ENCODE measurements around the gene LRRC18.
A peak's percentile ranks its signal among the peaks of the same experiment; 100 is the strongest.

LRRC18 gene

DNA sequence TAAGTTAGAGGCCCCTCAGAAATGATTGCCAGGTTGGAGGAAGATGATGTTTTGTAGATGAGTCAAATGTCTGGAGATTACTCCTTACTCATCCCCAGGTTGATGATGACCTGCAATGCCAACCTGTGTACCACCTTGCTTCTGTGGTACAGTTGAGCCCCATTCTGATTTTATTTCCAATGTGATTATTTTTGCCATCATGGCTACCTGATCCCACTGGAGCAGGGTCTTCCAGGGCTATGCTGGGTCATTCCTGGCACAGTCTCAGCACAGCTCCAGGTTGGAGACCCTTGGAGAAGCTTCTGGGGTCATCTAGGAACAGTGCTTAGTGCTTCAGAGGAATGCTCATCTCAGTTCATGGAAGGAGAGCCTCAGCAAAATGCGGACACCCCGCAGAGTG, 34.3 kb downstream of the LRRC18 start:
- no peak for DNase-seq

DNA sequence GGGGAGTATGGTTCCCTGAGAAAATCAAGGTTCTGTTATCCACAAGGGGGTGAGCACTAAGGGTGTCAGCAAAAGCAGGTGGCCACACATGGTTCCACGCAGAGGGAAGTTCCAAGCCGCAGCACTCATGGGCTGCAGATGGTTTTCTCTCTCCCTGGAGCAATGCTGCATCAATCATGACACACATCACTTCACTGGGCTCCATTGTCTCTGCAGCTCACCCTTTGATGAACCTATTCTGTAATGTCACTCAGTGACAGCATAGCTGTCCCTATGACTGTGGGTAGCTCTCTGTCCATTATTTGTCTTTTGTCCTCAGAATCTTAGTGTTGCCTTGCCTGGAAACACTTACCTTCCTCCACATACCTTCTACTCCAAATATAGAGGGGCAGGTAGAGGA, 34.8 kb downstream of the LRRC18 start:
- DNase-seq = no peak

GRCh38 chr10:48903151-48903550, 36.5 kb downstream of the LRRC18 start:
- no peak for DNase-seq

DNA sequence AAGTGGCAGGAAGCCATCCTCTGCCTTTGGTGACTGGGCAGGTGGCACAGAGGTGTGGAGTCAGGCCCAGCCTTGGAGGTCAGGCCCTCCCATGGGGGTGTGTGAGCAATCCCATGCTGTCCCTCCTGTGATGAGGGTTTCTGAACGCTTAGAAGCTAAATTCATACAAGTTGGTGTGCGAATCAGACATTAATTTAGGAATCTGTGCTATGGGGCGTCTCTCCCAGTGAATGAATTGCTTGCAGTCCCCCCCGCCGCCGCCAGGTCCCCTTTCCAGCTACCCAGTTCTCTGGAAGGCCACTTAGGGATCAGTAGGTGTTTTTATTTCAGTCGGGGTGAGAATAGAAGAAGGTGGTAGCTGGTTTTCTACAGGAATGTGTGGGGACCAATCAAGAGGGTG, 37.5 kb downstream of the LRRC18 start:
- DNase-seq = no peak

DNA sequence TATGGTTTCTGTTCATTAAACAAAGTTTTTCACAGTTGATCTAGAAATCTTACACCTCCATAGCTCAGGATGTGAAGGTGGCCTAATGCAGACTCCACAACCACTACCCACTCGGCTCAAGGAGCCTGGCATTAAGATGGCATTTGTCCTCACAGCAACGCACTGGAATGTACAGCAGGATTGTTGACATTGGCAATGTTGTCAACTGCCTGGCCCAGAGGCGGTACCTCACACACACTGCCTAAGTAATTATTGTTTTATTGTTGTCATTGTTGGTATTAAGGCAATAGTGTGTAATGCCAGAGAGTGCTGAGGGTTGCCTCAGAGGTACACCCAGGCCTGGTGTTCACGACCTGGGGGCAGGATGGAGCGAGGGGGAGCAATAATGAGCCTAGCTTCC, 38.3 kb downstream of the LRRC18 start:
- DNase-seq = no peak

DNA sequence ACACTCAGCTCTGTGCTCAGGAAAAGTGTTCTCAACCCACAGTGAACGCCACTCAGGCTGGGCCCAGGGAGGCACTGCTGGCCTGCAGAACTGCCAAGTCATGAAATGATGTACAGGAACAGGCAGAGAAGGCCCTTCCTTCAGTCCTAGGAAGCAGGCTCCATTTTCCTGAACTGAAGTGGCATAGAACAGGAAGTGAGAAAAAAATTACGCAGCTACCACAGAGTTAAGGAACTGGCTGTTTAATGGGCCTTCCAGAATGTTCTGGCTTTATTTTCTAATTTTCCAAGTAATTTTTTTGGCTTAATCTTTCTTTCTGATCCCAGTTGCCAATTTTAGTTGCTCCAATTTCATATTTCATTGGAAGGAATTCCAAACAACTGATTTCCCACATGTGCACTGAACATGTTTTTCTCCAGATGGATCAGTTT, 39.3 kb downstream of the LRRC18 start:
- peak; percentile 18 for DNase-seq

DNA sequence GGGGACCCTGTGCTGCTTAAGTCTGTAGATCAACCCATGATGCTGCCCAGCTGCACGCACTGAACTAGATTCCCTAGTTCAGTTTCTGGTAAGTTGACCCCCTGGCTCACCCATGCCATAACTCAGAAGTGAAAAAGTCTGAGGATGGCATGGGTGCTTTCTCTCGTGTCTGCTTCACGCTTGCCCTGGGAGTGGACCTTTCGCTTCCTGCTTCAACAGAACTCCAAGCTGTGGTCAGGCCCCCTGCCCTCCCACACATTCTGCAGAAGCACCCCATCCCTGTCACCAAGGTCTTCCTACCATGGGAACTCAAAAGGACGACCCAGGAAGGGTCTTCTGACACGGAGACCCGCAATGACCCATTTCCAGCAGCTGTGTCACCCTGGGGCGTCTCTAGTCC, 39.9 kb downstream of the LRRC18 start:
- no peak for DNase-seq

DNA sequence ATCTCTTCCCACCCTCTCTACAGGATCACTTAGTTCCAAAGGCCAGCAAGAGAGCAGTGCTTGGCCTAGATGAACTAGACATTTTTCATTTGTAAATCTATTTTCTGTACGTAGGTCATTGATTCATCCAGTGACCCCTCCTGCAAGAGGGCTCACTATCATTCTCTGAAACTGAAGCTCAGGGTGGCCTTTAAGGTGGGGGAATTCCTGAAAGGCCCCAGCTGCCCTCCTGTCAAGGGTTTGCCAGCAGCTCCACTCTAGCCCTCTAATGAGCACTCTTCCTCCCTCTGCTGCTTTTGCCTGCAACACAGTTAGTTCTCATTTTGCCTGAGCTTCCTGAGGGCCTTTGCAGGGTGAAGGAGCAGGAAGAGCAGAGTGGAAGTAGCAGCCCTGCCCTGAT, 41.2 kb downstream of the LRRC18 start:
- no peak for DNase-seq

DNA sequence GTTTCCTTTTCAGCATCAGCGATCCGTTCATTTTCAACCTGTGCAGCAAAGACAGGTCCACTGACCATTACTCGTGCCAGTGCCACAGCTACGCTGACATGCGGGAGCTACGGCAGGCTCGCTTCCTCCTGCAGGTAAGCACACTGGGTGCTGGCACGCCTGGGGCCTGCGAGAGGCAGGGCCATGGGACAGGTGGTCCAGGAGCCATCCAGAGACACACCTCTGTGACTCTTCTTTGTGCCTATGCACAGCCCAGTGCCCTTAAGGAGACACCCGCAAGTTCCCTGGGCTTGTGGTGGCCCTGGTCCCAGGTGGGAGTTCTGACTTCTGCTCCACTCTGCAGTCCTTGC, 42.2 kb downstream of the LRRC18 start:
- no peak for DNase-seq

- no peak for DNase-seq
These were observed 42.7 kb downstream of the LRRC18 start for GRCh38 chr10:48896756-48897440.

DNA sequence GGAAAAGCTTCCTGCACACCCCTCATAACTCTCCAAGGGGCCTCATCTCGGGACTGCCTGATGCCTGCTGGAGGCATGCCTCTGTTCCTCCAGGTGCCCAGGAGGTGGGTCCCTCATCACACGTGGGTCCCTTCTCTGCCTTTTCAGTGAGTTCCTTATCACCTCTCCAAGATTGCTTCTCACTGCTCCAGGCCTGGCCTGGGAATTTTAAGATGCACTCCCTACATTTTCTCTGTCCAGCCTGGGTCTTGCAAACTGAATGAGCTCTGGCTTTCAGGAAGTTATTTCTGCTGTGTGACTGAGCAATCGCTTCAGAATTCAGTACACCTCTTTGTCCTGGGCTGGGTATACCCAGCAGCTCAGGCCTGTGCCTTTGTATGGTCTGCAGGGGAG, 43.8 kb downstream of the LRRC18 start:
- no peak for DNase-seq

GRCh38 chr10:48894911-48895802, 44.5 kb downstream of the LRRC18 start:
- DNase-seq = no peak

DNA sequence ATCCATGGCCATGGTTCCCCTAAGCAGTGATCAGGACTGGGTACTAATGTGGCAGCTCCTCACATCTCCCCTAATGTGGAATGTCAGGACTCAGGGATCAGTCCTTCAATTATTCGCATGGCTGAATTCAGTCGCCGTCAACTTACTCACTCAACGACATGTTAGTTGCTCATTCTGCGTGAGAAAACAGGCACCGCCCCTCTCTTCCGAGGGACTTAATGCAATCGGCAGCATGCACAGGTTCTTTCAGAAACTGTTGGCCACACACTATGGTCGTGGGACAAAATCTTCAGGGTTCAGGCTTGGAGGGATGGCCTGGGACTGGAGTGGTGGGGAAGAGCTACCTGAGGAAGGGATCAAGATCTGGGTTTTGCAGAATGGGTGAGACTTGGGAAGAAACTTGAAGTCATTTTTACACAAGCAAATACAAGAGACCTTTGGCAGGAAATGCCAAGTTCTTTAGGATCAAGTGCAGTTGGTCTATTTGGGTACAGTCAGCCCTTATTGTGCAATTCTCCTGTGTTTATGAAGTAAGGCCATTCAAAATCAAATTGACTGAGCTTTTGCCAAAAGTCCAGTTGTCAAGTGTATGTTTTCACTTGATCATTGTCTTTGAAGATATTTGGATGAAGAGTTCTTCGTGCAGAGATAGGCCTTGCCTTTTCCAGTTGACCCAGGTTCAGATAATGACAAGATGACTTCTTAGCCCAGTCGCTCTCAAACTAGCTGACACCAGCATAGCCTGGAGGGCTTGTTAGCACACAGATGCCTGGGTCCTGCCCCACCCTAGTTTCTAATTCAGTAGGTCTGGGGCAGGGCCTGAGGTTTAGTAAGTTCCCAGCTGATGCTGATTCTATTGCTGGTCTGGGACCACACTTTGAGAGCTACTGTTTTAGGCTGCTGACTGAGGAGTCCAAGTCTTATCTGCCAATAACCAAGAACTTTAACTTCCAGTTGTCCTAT, 48.5 kb downstream of the LRRC18 start:
- peak; percentile 11 for DNase-seq

- DNase-seq = no peak
These were observed 51.7 kb downstream of the LRRC18 start for GRCh38 chr10:48887982-48888381.

- DNase-seq = peak; percentile 43
These were observed 54.3 kb downstream of the LRRC18 start for GRCh38 chr10:48885376-48885775.

GRCh38 chr10:48884179-48885045, 55.2 kb downstream of the LRRC18 start:
- no peak for DNase-seq

DNA sequence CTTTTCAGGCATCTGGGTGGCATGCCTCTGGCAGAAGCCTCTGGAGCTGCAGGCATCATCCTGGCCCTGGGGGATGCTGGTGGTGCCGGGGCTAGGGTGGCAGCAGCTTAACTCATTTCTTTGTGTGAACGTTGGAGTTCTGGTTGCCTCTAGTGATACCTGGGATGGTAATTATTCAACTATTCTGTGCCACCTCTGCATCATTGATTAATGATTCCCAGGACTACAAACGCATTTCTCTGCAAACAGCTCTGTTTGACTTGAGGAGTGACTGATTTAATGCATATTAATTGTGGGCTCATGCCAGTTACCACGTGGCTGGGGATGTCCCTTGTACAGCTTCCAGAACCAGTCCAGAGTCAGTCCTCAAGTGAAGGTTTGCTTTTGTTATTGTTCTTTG, 55.9 kb downstream of the LRRC18 start:
- no peak for DNase-seq

DNA sequence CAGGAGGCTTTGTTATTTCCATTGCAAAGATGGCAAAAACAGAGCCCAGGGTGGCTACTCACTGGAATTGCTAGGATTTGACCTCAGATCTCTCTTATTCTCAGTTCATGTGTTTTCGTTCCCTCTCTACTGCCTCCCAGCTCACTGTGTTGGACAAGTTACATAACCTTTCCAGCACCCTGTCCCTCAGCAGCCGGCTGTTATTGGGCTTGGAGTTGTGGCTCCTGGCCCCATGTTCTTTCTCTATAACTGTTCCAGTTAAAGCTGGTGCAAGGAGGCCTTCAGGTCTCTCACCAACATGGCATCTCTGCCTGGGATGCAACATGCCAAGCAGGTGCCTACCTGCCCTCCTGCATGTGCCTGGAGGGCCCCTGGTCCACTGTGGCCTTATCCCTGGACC, 56.8 kb downstream of the LRRC18 start:
- DNase-seq = no peak

- DNase-seq = no peak
These were observed 57.7 kb downstream of the LRRC18 start for GRCh38 chr10:48881937-48882336.

- no peak for DNase-seq
These were observed 59.5 kb downstream of the LRRC18 start for GRCh38 chr10:48880016-48880705.

DNA sequence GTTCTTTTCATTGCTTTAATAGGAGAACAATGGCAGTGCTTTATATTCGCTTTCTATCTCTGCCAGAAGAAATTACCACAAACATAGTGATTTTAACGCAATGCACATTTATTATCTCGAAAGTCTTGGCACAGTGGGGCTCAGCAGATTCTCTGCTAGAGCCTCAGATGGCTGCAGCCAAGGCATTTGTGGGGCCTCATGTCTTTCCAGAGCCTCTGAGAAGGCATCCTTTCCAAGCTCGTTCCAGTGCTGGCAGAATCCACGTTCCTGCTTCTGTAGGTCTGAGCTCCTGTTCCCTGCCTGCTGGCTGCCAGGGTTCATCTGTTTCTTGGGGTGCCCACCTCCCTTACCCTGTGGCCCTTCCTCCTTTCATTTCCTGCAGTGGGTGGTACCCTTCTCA, 60.2 kb downstream of the LRRC18 start:
- no peak for DNase-seq

GRCh38 chr10:48878091-48878490, 61.5 kb downstream of the LRRC18 start:
- DNase-seq = no peak
